ENCODE data around the gene STAB2.

The STAB2 gene

GRCh38 chr12:103697971-103698751 is 111.1 kb downstream of the STAB2 start:
- DNase-seq, result no peak

- peak; percentile 38 to 48 for DNase-seq
These were observed 111.9 kb downstream of the STAB2 start for GRCh38 chr12:103698752-103699560.

- no peak for DNase-seq
These were observed 118.0 kb downstream of the STAB2 start for GRCh38 chr12:103705098-103705497.

GRCh38 chr12:103705927-103706326 is 118.9 kb downstream of the STAB2 start:
- DNase-seq, result no peak

- DNase-seq, result no peak
These were observed 120.4 kb downstream of the STAB2 start for GRCh38 chr12:103707446-103707845.

GRCh38 chr12:103710544-103710943 is 123.5 kb downstream of the STAB2 start:
- no peak for DNase-seq

- DNase-seq, result no peak
These were observed 125.1 kb downstream of the STAB2 start for GRCh38 chr12:103712216-103712615.

GRCh38 chr12:103715494-103715893 is 128.4 kb downstream of the STAB2 start:
- DNase-seq, result no peak

- no peak for DNase-seq
These were observed 129.6 kb downstream of the STAB2 start for GRCh38 chr12:103716517-103717196.

- DNase-seq, result no peak
These were observed 138.3 kb downstream of the STAB2 start for GRCh38 chr12:103725398-103725797.

- DNase-seq, result no peak
These were observed 140.6 kb downstream of the STAB2 start for GRCh38 chr12:103727638-103728037.

GRCh38 chr12:103728323-103728722 is 141.2 kb downstream of the STAB2 start:
- DNase-seq, result no peak

GRCh38 chr12:103729499-103729898 is 142.4 kb downstream of the STAB2 start:
- no peak for DNase-seq

- DNase-seq, result no peak
These were observed 144.5 kb downstream of the STAB2 start for GRCh38 chr12:103731539-103731938.

GRCh38 chr12:103734863-103735262 is 147.8 kb downstream of the STAB2 start:
- DNase-seq, result no peak

- DNase-seq, result no peak
These were observed 148.2 kb downstream of the STAB2 start for GRCh38 chr12:103735291-103735690.

- no peak for DNase-seq
These were observed 149.5 kb downstream of the STAB2 start for GRCh38 chr12:103736572-103736971.

GRCh38 chr12:103737881-103738280 is 150.8 kb downstream of the STAB2 start:
- DNase-seq, result no peak

GRCh38 chr12:103742349-103742932 is 155.4 kb downstream of the STAB2 start:
- DNase-seq, result no peak

- DNase-seq, result no peak
These were observed 156.7 kb downstream of the STAB2 start for GRCh38 chr12:103743788-103744187.

- DNase-seq, result no peak
These were observed 158.9 kb downstream of the STAB2 start for GRCh38 chr12:103745962-103746361.

- DNase-seq, result no peak
These were observed 160.9 kb downstream of the STAB2 start for GRCh38 chr12:103748002-103748401.

GRCh38 chr12:103748875-103749274 is 161.8 kb downstream of the STAB2 start:
- no peak for DNase-seq

Measured in AML-193 (cell line).